Erythroblast (primary cell): ENCODE data around the gene ADORA2A.

ENCODE experiments used
- GATA1 ChIP-seq: IDR thresholded peaks from 2 replicates; pipeline ENCODE4 v1.6.1; 2011; ENCODE audit warnings: low read depth, mild to moderate bottlenecking, control low read depth, low read length, moderate library complexity
- POLR2A ChIP-seq: IDR thresholded peaks from 2 replicates; pipeline ENCODE4 v1.6.1; 2011; ENCODE audit warnings: mild to moderate bottlenecking, low read length

- TF ChIP-seq POLR2A, result no peak
- TF ChIP-seq GATA1, result no peak
These were observed 43.3 kb upstream of the ADORA2A start for GRCh38 chr22:24384131-24384530.
